Stimulated activated CD8-positive, alpha-beta memory T cell treated with anti-CD3 and anti-CD28 coated beads, Interleukin-12 subunit alpha, Interleukin-12 subunit beta, amount 100 ng/mL, for 4 hours (primary cell): Measurements from ENCODE around the gene CLGN.
A peak's percentile ranks its signal among the peaks of the same experiment; 100 is the strongest.
"Not testable (repeated sequence)": the region's sequence is repeated elsewhere in the genome, so short reads cannot be mapped to it uniquely, and the experiment has no call there.

Source experiments
- DNase-seq: peaks from one replicate; pipeline ENCODE4 v3.0.0-alpha.2; 2020; ENCODE audit warnings: low read depth

CLGN gene, protein sequence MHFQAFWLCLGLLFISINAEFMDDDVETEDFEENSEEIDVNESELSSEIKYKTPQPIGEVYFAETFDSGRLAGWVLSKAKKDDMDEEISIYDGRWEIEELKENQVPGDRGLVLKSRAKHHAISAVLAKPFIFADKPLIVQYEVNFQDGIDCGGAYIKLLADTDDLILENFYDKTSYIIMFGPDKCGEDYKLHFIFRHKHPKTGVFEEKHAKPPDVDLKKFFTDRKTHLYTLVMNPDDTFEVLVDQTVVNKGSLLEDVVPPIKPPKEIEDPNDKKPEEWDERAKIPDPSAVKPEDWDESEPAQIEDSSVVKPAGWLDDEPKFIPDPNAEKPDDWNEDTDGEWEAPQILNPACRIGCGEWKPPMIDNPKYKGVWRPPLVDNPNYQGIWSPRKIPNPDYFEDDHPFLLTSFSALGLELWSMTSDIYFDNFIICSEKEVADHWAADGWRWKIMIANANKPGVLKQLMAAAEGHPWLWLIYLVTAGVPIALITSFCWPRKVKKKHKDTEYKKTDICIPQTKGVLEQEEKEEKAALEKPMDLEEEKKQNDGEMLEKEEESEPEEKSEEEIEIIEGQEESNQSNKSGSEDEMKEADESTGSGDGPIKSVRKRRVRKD

GRCh38 chr4:140427106-140427918, at the start of gene CLGN:
Gene CLGN, minus strand, starts transcription at chr4:140427648. Its CDS starts 14,570 bp downstream, at chr4:140413078.
- DNase-seq, result peak; percentile 22

DNA sequence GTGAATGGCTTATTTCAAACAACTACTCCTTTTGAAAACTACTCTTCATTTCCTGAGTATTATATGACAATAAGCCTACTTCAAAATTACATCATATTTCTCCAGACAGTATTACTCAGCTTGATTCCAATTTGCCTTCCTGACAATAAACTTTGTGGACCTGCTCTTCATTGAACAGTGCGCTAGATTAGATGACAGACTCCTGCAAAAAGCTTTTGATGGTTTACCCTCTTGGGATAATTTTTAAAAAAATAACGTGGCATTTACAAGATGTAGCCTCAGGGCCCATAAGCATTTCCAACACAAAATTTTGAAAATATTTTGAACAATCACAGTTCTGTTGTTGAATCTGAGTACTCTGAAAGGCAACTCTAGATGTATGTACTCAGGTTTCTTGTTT, 44.7 kb upstream of the CLGN start:
- no peak for DNase-seq

GRCh38 chr4:140469791-140470733, 42.6 kb upstream of the CLGN start:
- DNase-seq, result no peak

DNA sequence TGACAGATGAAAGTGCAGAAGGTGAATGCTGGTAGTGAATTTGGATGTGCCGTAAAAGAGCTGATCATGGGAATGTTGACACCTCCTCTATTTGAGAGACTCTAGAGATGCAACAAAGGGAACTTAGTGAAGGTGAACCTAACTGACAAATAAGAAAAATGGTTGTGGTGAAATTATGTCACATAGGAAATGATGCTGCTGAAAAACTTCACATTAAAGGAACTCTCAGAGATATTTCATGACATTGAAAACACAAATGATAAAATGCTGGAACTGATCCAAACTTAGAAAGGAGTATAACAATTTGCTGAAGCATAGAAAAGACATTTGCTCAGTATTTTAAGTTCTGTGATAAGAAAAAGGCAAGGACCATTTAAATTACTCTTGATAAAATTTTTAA, 38.7 kb upstream of the CLGN start:
- no peak for DNase-seq

GRCh38 chr4:140463614-140464013, 36.2 kb upstream of the CLGN start:
- no peak for DNase-seq

- no peak for DNase-seq
Measured at GRCh38 chr4:140463182-140463581, 35.7 kb upstream of the CLGN start.

DNA sequence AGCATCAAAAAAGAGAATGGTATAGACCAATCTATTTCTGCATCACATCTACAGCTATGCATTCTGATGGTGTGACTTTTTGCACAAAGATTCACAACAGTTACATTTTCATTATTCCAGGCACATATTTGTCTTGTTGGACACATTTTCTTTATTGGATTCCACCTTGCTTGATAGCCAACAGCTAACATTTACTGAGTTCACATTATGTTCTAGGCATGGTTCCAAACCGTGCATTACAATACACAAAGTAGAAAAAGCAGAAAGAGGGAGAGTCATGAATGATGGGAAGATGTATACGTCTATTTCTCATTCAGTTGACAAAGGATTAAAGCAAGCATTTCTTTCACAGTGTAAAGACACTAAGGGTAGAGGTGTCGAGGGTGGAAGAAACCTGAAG, 22.9 kb upstream of the CLGN start:
- no peak for DNase-seq

DNA sequence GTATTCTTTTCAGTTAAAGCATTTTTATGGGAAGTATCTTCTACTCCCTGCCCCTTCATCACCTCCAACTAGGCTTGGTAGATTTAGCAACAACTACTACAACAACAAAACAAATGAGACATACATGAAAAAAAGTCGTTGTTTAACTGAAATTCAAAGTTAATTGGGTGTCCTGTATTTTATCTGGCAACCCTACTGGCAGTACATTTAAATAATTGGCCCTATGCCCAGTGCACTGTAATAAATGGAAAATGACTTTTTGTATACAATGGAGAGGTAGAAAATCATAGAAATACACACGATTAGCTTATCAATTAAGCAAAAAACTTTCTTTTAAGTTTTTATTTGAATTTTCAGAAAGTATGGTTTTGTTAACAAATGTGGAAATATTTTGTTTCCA, 21.4 kb upstream of the CLGN start:
- DNase-seq, result no peak

DNA sequence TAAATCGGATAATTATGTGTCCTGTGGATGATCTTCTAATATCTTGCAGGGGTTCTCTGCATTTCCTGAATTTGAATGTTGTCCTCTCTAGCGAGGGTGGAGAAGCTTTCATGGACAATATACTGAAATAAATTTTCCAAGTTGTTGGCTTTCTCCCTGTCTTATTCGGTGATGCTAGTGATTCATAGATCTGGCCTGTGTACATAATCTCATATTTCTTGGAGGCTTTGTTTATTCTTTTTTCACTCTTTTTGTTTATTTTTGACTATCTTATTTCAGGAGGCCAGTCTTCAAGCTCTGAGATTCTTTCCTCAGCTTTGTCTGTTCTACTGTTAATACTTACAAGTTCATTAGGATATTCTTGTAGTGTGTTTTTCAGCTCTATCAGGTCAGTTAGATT, 20.7 kb upstream of the CLGN start:
- no peak for DNase-seq

DNA sequence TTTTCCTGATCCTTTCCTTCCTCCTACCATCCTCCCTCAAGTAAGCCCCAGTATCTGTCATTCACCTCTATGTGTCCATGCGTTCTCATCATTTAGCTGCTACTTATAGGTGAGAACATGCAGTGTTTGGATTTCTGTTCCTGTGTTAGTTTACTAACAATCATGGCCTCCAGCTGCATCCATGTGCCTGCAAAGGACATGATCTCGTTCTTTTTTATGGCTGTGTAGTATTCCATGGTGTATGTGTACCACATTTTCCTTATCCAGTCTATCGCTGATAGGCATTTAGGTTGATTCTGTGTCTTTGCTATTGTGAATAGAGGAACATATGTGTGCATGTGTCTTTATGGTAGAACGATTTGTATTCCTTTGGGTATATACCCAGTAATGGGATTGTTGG, 16.9 kb upstream of the CLGN start:
- DNase-seq, result not testable (repeated sequence)

- no peak for DNase-seq
Measured at GRCh38 chr4:140439644-140440142, 12.2 kb upstream of the CLGN start.

- no peak for DNase-seq
Measured at GRCh38 chr4:140427919-140428471, 547 bp upstream of the CLGN start.

- DNase-seq, result no peak
Measured at GRCh38 chr4:140426610-140427105, 790 bp downstream of the CLGN start.

GRCh38 chr4:140423106-140423505, 4.3 kb downstream of the CLGN start:
- no peak for DNase-seq

GRCh38 chr4:140413130-140413969, 14.1 kb downstream of the CLGN start:
- DNase-seq, result not testable (repeated sequence)

GRCh38 chr4:140408974-140409373, 18.5 kb downstream of the CLGN start:
- no peak for DNase-seq

DNA sequence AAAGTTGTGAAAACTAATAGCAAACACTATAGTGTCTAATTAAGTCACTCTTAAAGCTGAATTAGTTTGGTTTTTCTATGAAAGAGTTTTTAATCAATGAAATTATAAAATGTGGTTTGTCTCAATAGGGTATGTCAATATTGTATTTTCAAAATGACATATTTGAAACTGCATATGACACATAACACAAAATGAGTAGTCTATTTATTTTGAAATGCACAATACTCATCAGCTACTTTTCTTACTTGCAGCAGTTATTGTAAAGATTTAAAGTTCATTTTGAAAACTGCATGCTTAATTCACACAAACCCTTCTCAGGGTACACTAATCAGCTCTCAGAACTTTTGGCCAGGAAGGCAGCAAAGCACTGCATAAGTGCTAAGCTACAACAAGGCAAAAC, 21.2 kb downstream of the CLGN start:
- DNase-seq, result no peak

- no peak for DNase-seq
Measured at GRCh38 chr4:140400111-140400510, 27.3 kb downstream of the CLGN start.

DNA sequence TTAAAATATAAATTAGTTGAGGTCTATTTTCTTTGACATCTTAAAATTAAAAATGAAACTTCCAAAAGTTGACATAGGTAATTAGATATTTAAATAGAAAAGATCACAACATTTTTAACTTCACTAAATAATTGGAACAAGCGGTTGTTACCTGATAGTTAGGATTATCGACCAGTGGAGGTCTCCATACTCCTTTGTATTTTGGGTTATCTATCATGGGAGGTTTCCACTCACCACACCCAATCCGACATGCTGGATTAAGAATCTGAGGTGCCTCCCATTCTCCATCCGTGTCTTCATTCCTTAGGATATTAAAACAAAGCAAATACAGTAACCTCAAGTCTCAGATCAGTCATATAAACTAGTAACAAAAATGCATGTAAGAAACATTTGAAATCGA, 31.8 kb downstream of the CLGN start:
- DNase-seq, result no peak

DNA sequence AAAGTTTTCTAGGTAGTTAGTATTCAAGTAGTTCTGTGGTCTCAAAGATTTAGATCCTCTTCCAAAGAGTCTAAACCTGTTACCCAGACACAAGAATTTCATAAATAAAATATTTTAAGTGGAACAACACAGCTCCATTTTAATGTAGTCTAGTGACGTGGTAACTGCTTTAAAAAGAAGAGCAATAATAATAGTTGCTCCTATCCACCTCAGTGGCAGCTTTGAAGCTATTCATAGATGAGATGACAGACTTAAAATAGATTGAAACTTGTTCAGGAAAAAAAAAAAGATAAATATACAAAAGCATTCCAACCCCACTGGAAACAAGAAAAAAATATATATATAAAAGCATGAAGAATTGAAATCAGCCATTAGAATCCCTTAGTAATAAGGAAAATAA, 39.4 kb downstream of the CLGN start:
- no peak for DNase-seq
